GM12801 (cell line): ENCODE data around the gene C16orf74.

ENCODE experiments used
- CTCF ChIP-seq: IDR thresholded peaks from one replicate; pipeline ENCODE4 v1.5.1; 2011; ENCODE audit warnings: control low read depth; ENCODE audit not compliant: insufficient read length; ENCODE audit errors: extremely low read depth

C16orf74 gene

GRCh38 chr16:85750827-85751697, at the start of gene C16orf74:
Gene C16orf74, minus strand, starts transcription at chr16:85751096. Its CDS starts 15,879 bp downstream, at chr16:85735217.
- no peak for TF ChIP-seq CTCF

- TF ChIP-seq CTCF, result no peak
Observed at GRCh38 chr16:85800321-85800669, 49.4 kb upstream of the C16orf74 start.

GRCh38 chr16:85799497-85800320, 48.8 kb upstream of the C16orf74 start, which contains the start of the genes COX4I1 and EMC8:
Gene COX4I1, plus strand, starts transcription at chr16:85799695. Its CDS starts 1,511 bp downstream, at chr16:85801206.
Gene EMC8, minus strand, starts transcription at chr16:85799544. Its CDS starts 249 bp downstream, at chr16:85799295.
- TF ChIP-seq CTCF, result no peak

- no peak for TF ChIP-seq CTCF
Observed at GRCh38 chr16:85798901-85799496, 48.1 kb upstream of the C16orf74 start.

GRCh38 chr16:85798283-85798776, 47.4 kb upstream of the C16orf74 start:
- no peak for TF ChIP-seq CTCF

- no peak for TF ChIP-seq CTCF
Observed at GRCh38 chr16:85796599-85796998, 45.7 kb upstream of the C16orf74 start.

GRCh38 chr16:85796152-85796551, 45.3 kb upstream of the C16orf74 start:
- no peak for TF ChIP-seq CTCF
